Heart left ventricle (tissue), 13 donors: ENCODE results near the gene NUMA1.

ENCODE experiments used
- POLR2A ChIP-seq, 2 donors: fragments of 450-650 bp; IDR thresholded peaks; one replicate each; pipeline ENCODE4 v1.6.1; 2017; ENCODE audit warnings: antibody characterized with exemption in 2 of 2, mild to moderate bottlenecking in 2 of 2, moderate library complexity in 2 of 2
- TF ChIP-seq, protein P1 (sequence below), 12 donors: fragments of 200-600 bp; sonication (generic) in 4 of 12; IDR thresholded peaks; one replicate each; pipeline versions ENCODE4 v1.5.0 to v1.8.0; 2018 to 2022; ENCODE audit warnings: antibody characterized with exemption in 12 of 12, mild to moderate bottlenecking in 5 of 12
- donor health status: ischemic (EF 13 %, LVEDD 7.1; RV severe dilation, severe dysfunction).
- donor health status: DM: no; HTN: yes; CAD: no.
- donor health status: DM: no; HTN: no; CAD: no.
- donor health status: ischemic (EF 25% LVEDD 6.9; RV normal size, moderate dysfunction).
- donor health status: ischemic (EF 25% LVEDD 5.7; RV mildly dilated, moderate dysfunction).
- donor health status: ischemic (EF 35%, LVEDD 5.7; RV mildly dilated, moderate dysfunction).
- donor health status: nonischemic (EF 11% LVEDD 7.7; RV severe dilation, severe dysfunction).
- donor health status: DM: yes; HTN: yes; CAD: no.
- donor health status: PGD.
- donor health status: ischemic (EF 29% LVEDD 5.4; RV normal size, mild dysfunction).
- donor health status: nonischemic (EF 23%, LVEDD 6.1; RV moderate dilation, normal function).

DNA sequence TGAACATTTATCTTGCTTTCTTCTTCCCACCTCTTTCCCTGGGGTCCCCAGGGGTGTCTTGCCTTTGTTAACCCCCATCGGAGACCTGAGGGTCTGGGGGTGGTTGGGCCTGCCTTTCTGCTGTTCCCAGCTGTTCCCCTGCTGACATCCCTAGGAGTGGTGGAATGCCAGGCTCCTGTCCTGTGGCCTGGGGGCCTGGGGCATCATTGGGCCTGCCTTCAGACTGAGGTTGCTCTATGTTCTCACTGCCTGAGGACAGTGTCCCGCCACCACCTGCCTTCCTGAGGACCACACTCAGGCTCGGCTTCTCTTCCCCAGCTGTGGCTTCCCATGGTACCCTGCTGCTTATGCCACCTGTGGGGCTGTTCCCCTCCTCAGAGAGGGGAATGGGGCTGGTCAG is 82.7 kb downstream of the NUMA1 start:
- no peak for TF ChIP-seq POLR2A (IDR thresholded peaks at IDR 0.05)
- TF ChIP-seq, protein P1, sequence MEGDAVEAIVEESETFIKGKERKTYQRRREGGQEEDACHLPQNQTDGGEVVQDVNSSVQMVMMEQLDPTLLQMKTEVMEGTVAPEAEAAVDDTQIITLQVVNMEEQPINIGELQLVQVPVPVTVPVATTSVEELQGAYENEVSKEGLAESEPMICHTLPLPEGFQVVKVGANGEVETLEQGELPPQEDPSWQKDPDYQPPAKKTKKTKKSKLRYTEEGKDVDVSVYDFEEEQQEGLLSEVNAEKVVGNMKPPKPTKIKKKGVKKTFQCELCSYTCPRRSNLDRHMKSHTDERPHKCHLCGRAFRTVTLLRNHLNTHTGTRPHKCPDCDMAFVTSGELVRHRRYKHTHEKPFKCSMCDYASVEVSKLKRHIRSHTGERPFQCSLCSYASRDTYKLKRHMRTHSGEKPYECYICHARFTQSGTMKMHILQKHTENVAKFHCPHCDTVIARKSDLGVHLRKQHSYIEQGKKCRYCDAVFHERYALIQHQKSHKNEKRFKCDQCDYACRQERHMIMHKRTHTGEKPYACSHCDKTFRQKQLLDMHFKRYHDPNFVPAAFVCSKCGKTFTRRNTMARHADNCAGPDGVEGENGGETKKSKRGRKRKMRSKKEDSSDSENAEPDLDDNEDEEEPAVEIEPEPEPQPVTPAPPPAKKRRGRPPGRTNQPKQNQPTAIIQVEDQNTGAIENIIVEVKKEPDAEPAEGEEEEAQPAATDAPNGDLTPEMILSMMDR (IDR thresholded peaks at IDR 0.05): no peak
